Upper lobe of left lung (tissue), 6 donors: Measurements from ENCODE around the gene STX8. TPM values are rescaled to one million over a fixed set of nuclear protein-coding genes. Genes with fewer than 3 reads are reported as not detected.
A peak's percentile ranks its signal among the peaks of the same experiment; 100 is the strongest.
"Not testable (repeated sequence)": the region's sequence is repeated elsewhere in the genome, so short reads cannot be mapped to it uniquely, and the experiment has no call there.

Source experiments
- ATAC-seq, 2 donors: fragments of 200-7000 bp; cut with Tn5 transposase; one replicate each; pipeline ENCODE4 v1.9.1; 2022; ENCODE audit warnings: mild to moderate bottlenecking in 2 of 2, moderate library complexity in 2 of 2; ENCODE audit not compliant: low FRiP score in 2 of 2
- DNase-seq, 2 donors: peaks; one replicate each; pipeline ENCODE4 v3.0.0-alpha.2; 2019 to 2020
- H3K27ac ChIP-seq, 4 donors: fragments of 200-600 bp; sonication (generic); one replicate each; pipeline ENCODE4 v1.5.1; 2016 to 2019
- H3K27me3 ChIP-seq, 4 donors: fragments of 200-600 bp; sonication (generic); one replicate each; pipeline ENCODE4 v1.5.1; 2017 to 2019
- H3K36me3 ChIP-seq, 4 donors: fragments of 200-600 bp; sonication (generic); one replicate each; pipeline ENCODE4 v1.5.1; 2016 to 2019
- H3K4me1 ChIP-seq, 4 donors: fragments of 200-600 bp; sonication (generic); one replicate each; pipeline ENCODE4 v1.5.1; 2018 to 2019
- H3K4me3 ChIP-seq, 4 donors: fragments of 200-600 bp; sonication (generic); one replicate each; pipeline ENCODE4 v1.5.1; 2017 to 2019; ENCODE audit warnings: mild to moderate bottlenecking in 2 of 4, moderate library complexity in 1 of 4
- H3K9me3 ChIP-seq, 4 donors: fragments of 200-600 bp; sonication (generic); one replicate each; pipeline ENCODE4 v1.5.1; 2018 to 2019
- EP300 ChIP-seq, 4 donors: sonication (generic); formaldehyde crosslinking; IDR thresholded peaks; one replicate each; pipeline ENCODE4 v1.5.1; 2017; ENCODE audit warnings: antibody characterized with exemption in 4 of 4, control low read depth in 2 of 4
- POLR2A ChIP-seq, 4 donors: fragments of 450-650 bp; IDR thresholded peaks; one replicate each; pipeline ENCODE4 v1.5.1; 2016 to 2017; ENCODE audit warnings: antibody characterized with exemption in 4 of 4, mild to moderate bottlenecking in 2 of 4
- POLR2AphosphoS5 ChIP-seq, 2 donors: sonication (generic); formaldehyde crosslinking; IDR thresholded peaks; one replicate each; pipeline ENCODE4 v1.5.1; 2017; ENCODE audit warnings: antibody characterized with exemption in 2 of 2
- WGBS, 2 donors: methylation state at CpG; one replicate each; pipeline ENCODE4 v1.1.5; 2017 to 2018; 5-methylcytosine and 5-hydroxymethylcytosine counted together
- total RNA-seq, 6 donors: library from RNA; depleted of rRNA in 4 of 6; stranded (reverse); fragments of >200 nt in 4 of 6; gene quantifications; one replicate each; pipeline versions ENCODE4 v1.1.0 to v1.2.1, GENCODE V29; 2016 to 2021
- TF ChIP-seq, protein P1 (sequence below), 6 experiments: fragments of 450-650 bp in 4 of 6; fragments of 200-600 bp in 2 of 6; sonication (generic) in 2 of 6; IDR thresholded peaks; one replicate each; pipeline ENCODE4 v1.5.1; 2016 to 2019; ENCODE audit warnings: antibody characterized with exemption in 6 of 6
- donor health status: DM: no; HTN: no; CAD: no; lungs with moderate emphysema.
- donor health status: DM: no; HTN: yes; CAD: no; lungs with severe emphysema.

STX8 gene
- 100 to 1,000 TPM in 1 of 6 donors, 10 to 100 TPM in 5; 39.2 to 138 (median 52.3) TPM for total RNA-seq

GRCh38 chr17:9575381-9576101 is at the start of gene STX8:
Gene STX8, minus strand, starts transcription at chr17:9575820. Its CDS starts 12 bp downstream, at chr17:9575808.
- peak; percentile 96 to 98 for ATAC-seq
- 0 to 3% methylated on average over 12 to 42 of the region's 42 CpGs for WGBS, 2 donors
- peak within 1 kb of the TSS; percentile 28 to 67 (median 56) for H3K27ac ChIP-seq

DNA sequence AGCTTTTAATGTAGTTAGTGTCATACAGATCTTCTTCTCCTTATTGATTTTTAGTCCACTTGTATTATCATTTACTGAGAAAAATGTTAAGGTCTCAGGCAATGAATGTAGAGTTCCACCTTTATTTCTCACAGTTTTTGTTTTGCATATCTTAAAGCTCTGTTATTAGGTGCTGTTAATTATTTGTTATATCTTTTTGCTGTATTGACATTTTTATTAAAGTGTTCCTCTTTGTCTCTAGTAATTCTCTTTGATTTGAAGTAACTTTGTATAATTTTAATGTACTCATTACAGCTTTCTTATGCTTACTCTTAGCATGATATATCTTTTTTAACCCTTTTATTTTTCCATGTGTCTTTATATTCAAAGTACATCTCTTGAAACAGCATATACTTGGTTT is 47.3 kb upstream of the STX8 start:
- no peak for ATAC-seq
- Histone ChIP-seq H3K36me3 (no peaks in the 10 kb centered on the region), H3K9me3 (peaks cover 0 to 23% (median 21%) of the 10 kb centered on the region in 4 donors), H3K27ac (no peak overlapping the region), H3K4me3 (no peak overlapping the region), H3K27me3 (no peaks in the 10 kb centered on the region), H3K4me1 (no peaks in the 10 kb centered on the region)
- DNase-seq, result no peak
- TF ChIP-seq, protein P1, sequence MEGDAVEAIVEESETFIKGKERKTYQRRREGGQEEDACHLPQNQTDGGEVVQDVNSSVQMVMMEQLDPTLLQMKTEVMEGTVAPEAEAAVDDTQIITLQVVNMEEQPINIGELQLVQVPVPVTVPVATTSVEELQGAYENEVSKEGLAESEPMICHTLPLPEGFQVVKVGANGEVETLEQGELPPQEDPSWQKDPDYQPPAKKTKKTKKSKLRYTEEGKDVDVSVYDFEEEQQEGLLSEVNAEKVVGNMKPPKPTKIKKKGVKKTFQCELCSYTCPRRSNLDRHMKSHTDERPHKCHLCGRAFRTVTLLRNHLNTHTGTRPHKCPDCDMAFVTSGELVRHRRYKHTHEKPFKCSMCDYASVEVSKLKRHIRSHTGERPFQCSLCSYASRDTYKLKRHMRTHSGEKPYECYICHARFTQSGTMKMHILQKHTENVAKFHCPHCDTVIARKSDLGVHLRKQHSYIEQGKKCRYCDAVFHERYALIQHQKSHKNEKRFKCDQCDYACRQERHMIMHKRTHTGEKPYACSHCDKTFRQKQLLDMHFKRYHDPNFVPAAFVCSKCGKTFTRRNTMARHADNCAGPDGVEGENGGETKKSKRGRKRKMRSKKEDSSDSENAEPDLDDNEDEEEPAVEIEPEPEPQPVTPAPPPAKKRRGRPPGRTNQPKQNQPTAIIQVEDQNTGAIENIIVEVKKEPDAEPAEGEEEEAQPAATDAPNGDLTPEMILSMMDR (IDR thresholded peaks at IDR 0.05), result no peak
- TF ChIP-seq POLR2A (IDR thresholded peaks at IDR 0.05) (no peak), EP300 (IDR thresholded peaks at IDR 0.05) (no peak), POLR2AphosphoS5 (IDR thresholded peaks at IDR 0.05) (no peak)

More at GRCh38 chr17:9575381-9576101, at the start of gene STX8:
- H3K36me3 ChIP-seq, result peaks cover 0 to 3% (median 0%) of the 10 kb centered on the region in 4 donors
- H3K27me3 ChIP-seq, result no peaks in the 10 kb centered on the region
- peak; percentile 92 to 99 for DNase-seq
- H3K4me3 ChIP-seq, result peak within 1 kb of the TSS; percentile 78 to 83 (median 79)
- H3K9me3 ChIP-seq, result no peaks in the 10 kb centered on the region
- peaks cover 19 to 32% (median 24%) of the 10 kb centered on the region in 4 donors for H3K4me1 ChIP-seq
- TF ChIP-seq POLR2A (IDR thresholded peaks at IDR 0.05), result peak in 1 of 4 donors; percentile 71
- TF ChIP-seq POLR2AphosphoS5 (IDR thresholded peaks at IDR 0.05), result peak; percentile 61 to 91
- TF ChIP-seq EP300 (IDR thresholded peaks at IDR 0.05), result peak in 1 of 4 donors; percentile 81
- TF ChIP-seq, protein P1 (IDR thresholded peaks at IDR 0.05), result peak in 1 of 6 experiments; percentile 27

GRCh38 chr17:9615486-9615885 is 39.9 kb upstream of the STX8 start:
- TF ChIP-seq, protein P1 (IDR thresholded peaks at IDR 0.05), result no peak
- TF ChIP-seq EP300 (IDR thresholded peaks at IDR 0.05) (no peak), POLR2A (IDR thresholded peaks at IDR 0.05) (no peak), POLR2AphosphoS5 (IDR thresholded peaks at IDR 0.05) (no peak)
- no peak for ATAC-seq
- H3K27me3 ChIP-seq, result no peaks in the 10 kb centered on the region
- no peaks in the 10 kb centered on the region for H3K4me1 ChIP-seq
- no peak for DNase-seq
- no peaks in the 10 kb centered on the region for H3K36me3 ChIP-seq
- no peaks in the 10 kb centered on the region for H3K9me3 ChIP-seq
- H3K27ac ChIP-seq, result no peak overlapping the region
- H3K4me3 ChIP-seq, result no peak overlapping the region
- WGBS, 2 donors, result 41 to 70% methylated on average over 2 of the region's 2 CpGs

DNA sequence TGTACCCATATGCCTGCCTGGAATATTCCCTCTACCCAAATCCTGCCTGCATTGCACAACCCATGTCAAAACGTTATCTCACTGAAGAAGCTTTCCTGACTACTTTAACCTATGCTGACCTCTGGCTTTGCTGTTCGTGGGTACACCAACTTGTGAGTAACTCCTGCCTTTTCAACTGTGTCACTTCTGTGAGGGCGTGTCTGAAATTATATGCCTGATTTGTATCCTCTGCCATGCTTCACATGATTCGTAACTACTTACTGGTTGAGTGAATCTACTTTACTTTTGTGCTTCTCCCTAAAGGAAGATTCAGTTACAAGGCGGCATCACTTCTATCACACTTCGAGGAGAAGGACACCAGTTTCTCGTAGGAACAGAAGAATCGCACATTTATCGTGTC is 36.4 kb upstream of the STX8 start:
- no peaks in the 10 kb centered on the region for H3K36me3 ChIP-seq
- H3K4me1 ChIP-seq, result no peaks in the 10 kb centered on the region
- no peak overlapping the region for H3K4me3 ChIP-seq
- H3K27me3 ChIP-seq, result no peaks in the 10 kb centered on the region
- WGBS, 2 donors, result 75 to 76% methylated on average over 9 of the region's 9 CpGs
- TF ChIP-seq EP300 (IDR thresholded peaks at IDR 0.05), result no peak
- TF ChIP-seq POLR2A (IDR thresholded peaks at IDR 0.05), result no peak
- no peaks in the 10 kb centered on the region for H3K9me3 ChIP-seq
- no peak for ATAC-seq
- DNase-seq, result no peak
- no peak overlapping the region for H3K27ac ChIP-seq

- H3K27ac ChIP-seq, result no peak overlapping the region
- no peaks in the 10 kb centered on the region for H3K4me1 ChIP-seq
- no peaks in the 10 kb centered on the region for H3K36me3 ChIP-seq
- ATAC-seq (no peak), DNase-seq (no peak)
- H3K4me3 ChIP-seq, result no peak overlapping the region
- 74 to 77% methylated on average over 2 of the region's 2 CpGs for WGBS, 2 donors
- TF ChIP-seq, protein P1 (IDR thresholded peaks at IDR 0.05), result no peak
- TF ChIP-seq EP300 (IDR thresholded peaks at IDR 0.05) (no peak), POLR2A (IDR thresholded peaks at IDR 0.05) (no peak), POLR2AphosphoS5 (IDR thresholded peaks at IDR 0.05) (no peak)
- H3K9me3 ChIP-seq, result no peaks in the 10 kb centered on the region
- no peaks in the 10 kb centered on the region for H3K27me3 ChIP-seq
Measured at GRCh38 chr17:9611557-9611956, 35.9 kb upstream of the STX8 start.

DNA sequence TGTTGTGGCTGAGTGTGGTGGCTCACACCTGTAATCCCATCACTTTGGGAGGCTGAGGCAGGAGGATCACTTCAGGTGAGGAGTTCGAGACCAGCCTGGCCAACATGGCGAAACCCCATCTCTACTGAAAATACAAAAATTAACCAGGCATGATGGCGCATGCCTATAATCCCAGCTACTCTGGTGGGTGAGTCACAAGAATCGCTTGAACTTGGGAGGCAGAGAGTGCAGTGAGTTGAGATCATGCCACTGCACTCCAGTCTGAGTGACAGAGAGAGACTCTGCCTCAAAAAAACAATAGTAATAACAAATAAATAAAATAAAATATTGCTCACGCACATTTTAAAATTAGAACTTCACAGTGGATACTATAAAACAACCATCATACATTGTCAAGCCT is 31.4 kb upstream of the STX8 start:
- H3K27ac ChIP-seq, H3K4me1 ChIP-seq, H3K36me3 ChIP-seq, H3K4me3 ChIP-seq, H3K9me3 ChIP-seq, ATAC-seq, H3K27me3 ChIP-seq, DNase-seq: not testable (repeated sequence)
- WGBS, 2 donors, result 72 to 88% methylated on average over 5 of the region's 5 CpGs
